Measurements from ENCODE around the gene PDCD7.

DNA sequence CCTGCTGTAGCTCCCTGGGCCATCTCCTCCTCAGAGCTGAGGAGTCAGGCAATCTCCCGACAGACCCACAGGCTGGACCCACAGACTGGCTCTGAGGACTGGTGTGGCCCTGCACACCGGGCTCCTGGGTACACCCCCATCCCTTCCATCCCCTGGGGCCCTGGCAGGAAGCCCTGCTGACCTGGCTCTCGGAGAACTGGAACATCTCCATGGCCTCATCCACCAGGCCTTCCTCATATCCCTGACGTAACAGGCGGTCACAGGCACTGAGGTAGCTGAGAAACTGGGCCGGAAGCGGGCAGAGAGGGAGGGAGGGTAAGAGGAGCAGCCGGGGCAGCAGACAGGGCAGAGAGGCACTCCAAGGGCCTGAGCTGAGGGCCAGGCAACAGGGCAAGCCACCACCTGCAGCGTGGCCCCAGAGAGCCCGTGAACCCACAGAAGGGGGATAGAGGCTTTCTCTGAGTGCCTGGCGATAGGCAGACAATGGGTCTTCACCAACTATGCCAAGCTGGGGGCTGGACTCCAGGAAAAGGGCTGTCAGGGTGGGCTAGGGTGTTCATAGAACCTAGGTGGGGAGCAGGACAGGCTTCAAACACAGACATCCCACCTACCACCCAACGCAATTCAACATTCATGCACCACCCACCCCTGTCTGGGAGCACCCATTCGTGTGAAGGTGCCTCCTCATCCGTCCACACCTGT lies 39.2 kb downstream of the PDCD7 start:
- TF ChIP-seq, protein P1, sequence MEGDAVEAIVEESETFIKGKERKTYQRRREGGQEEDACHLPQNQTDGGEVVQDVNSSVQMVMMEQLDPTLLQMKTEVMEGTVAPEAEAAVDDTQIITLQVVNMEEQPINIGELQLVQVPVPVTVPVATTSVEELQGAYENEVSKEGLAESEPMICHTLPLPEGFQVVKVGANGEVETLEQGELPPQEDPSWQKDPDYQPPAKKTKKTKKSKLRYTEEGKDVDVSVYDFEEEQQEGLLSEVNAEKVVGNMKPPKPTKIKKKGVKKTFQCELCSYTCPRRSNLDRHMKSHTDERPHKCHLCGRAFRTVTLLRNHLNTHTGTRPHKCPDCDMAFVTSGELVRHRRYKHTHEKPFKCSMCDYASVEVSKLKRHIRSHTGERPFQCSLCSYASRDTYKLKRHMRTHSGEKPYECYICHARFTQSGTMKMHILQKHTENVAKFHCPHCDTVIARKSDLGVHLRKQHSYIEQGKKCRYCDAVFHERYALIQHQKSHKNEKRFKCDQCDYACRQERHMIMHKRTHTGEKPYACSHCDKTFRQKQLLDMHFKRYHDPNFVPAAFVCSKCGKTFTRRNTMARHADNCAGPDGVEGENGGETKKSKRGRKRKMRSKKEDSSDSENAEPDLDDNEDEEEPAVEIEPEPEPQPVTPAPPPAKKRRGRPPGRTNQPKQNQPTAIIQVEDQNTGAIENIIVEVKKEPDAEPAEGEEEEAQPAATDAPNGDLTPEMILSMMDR (IDR thresholded peaks at IDR 0.05) = no peak
- no peak for TF ChIP-seq POLR2A (IDR thresholded peaks at IDR 0.05)

Measured in testis (tissue), 2 donors.